ENCODE results near the gene CHMP2A.

GRCh38 chr19:58546019-58546530 lies 8.8 kb downstream of the CHMP2A start:
- no peak for TF ChIP-seq CTCF (IDR thresholded peaks at IDR 0.05; ENCODE audit: control extremely low read depth in 1 of 3, insufficient read depth in 1 of 3, low read depth in 1 of 3, low read length in 3 of 3)
- no peak for TF ChIP-seq GABPA (IDR thresholded peaks at IDR 0.05; ENCODE audit: borderline replicate concordance, insufficient read depth, low read length)
- no peak for TF ChIP-seq ATF2 (IDR thresholded peaks at IDR 0.05; ENCODE audit: low read length)
- no peak for TF ChIP-seq RNF2 (IDR thresholded peaks at IDR 0.05; ENCODE audit: borderline replicate concordance, low read depth, low read length, missing control alignments, poor library complexity, severe bottlenecking)
- TF ChIP-seq RAD21 (IDR thresholded peaks at IDR 0.05 in 1 of 2, conservative IDR thresholded peaks at IDR 0.05 in 1 of 2; ENCODE audit: low read depth in 2 of 2, low read length in 2 of 2), result no peak
- no peak for TF ChIP-seq PHF8 (conservative IDR thresholded peaks at IDR 0.05; ENCODE audit: low read depth, low read length)
- TF ChIP-seq EZH2 (IDR thresholded peaks at IDR 0.05; ENCODE audit: low read depth, low read length, severe bottlenecking), result no peak
- TF ChIP-seq ZNF274 (IDR thresholded peaks at IDR 0.05; ENCODE audit: borderline replicate concordance, extremely low read depth, low read length), result no peak
- TF ChIP-seq POLR2A (IDR thresholded peaks at IDR 0.05; ENCODE audit: control extremely low read depth in 1 of 2, low read depth in 2 of 2, low read length in 2 of 2), result no peak
- no peak for TF ChIP-seq EP300 (IDR thresholded peaks at IDR 0.05; ENCODE audit: borderline replicate concordance in 1 of 2, low read depth in 2 of 2, low read length in 2 of 2)
- TF ChIP-seq SP1 (IDR thresholded peaks at IDR 0.05; ENCODE audit: low read depth, low read length), result no peak
- no peak for TF ChIP-seq MAFK (IDR thresholded peaks at IDR 0.05; ENCODE audit: low read depth, low read length)
- TF ChIP-seq JUN (IDR thresholded peaks at IDR 0.05; ENCODE audit: low read depth, low read length), result no peak
- TF ChIP-seq CHD7 (IDR thresholded peaks at IDR 0.05; ENCODE audit: insufficient replicate concordance, low read length), result no peak

Measured in H1 (cell line).